IMR-90 (cell line): ENCODE measurements around the gene RASSF5.

ENCODE experiments used
- CEBPB ChIP-seq: IDR thresholded peaks from 2 replicates; pipeline ENCODE4 v1.6.1; 2012; ENCODE audit warnings: low read depth, low read length, improper control_type of control experiment
- CTCF ChIP-seq: conservative IDR thresholded peaks from 2 replicates; pipeline ENCODE4 v1.5.1; 2012; ENCODE audit warnings: mild to moderate bottlenecking, low read depth, low read length, improper control_type of control experiment
- MXI1 ChIP-seq: IDR thresholded peaks from 2 replicates; pipeline ENCODE4 v1.6.1; 2012; ENCODE audit warnings: low read depth, mild to moderate bottlenecking, low read length, moderate library complexity, borderline replicate concordance
- NFE2L2 ChIP-seq: fragments of 150-350 bp; IDR thresholded peaks from 2 replicates; pipeline ENCODE4 v1.6.1; 2016; ENCODE audit warnings: low read depth, mild to moderate bottlenecking, low read length
- RAD21 ChIP-seq: IDR thresholded peaks from 2 replicates; pipeline ENCODE4 v1.6.1; 2012; ENCODE audit warnings: low read length, improper control_type of control experiment

- TF ChIP-seq RAD21 (no peak), CEBPB (no peak), CTCF (no peak), NFE2L2 (no peak), MXI1 (no peak)
These were observed 24.7 kb upstream of the RASSF5 start for GRCh38 chr1:206482611-206483010.
